Adipocyte (in vitro differentiated cells): Measurements from ENCODE around the gene NSG1.

Experiments
- DNase-seq: peaks from one replicate; pipeline ENCODE4 v3.0.0-alpha.2; 2015; ENCODE audit warnings: low read depth
- H3K27me3 ChIP-seq: replicated peaks from 2 replicates; pipeline ENCODE4 v1.7.0; 2013; ENCODE audit warnings: mild to moderate bottlenecking, low read length, moderate library complexity; ENCODE audit not compliant: control insufficient read depth, insufficient read depth
- H3K36me3 ChIP-seq: 2 replicates; pipeline ENCODE4 v1.7.0; 2013; ENCODE audit warnings: low read length, mild to moderate bottlenecking, moderate library complexity; ENCODE audit not compliant: control insufficient read depth, insufficient read depth, severe bottlenecking
- H3K4me1 ChIP-seq: 2 replicates; pipeline ENCODE4 v1.7.0; 2013; ENCODE audit warnings: mild to moderate bottlenecking, low read length, moderate library complexity; ENCODE audit not compliant: control insufficient read depth, insufficient read depth
- H3K4me3 ChIP-seq: 2 replicates; pipeline ENCODE4 v1.7.0; 2013; ENCODE audit warnings: mild to moderate bottlenecking, low read length, moderate library complexity
- H3K9ac ChIP-seq: 2 replicates; pipeline ENCODE4 v1.7.0; 2013; ENCODE audit warnings: mild to moderate bottlenecking, low read length, moderate library complexity
- H3K9me3 ChIP-seq: 2 replicates; pipeline ENCODE4 v1.7.0; 2013; ENCODE audit warnings: mild to moderate bottlenecking, low read length, moderate library complexity; ENCODE audit not compliant: control insufficient read depth

The NSG1 gene

DNA sequence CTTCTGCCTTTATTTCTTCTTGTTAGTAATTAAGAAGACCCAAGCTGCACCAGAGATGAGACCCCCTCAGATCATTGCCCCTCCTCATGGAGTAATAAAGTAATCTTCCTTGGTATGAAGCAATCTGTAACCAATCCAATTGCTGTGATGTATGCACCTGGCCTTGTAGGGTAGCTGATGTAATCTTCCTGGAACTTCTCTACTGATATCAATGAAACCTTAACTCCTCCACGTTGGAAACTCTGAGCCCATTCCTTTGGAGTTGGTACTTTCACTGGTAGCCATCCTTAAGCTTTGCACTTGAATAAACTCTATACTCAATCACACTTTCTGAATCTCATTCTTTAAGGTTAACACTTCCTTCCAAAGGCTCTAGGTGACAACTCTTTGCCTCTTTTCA lies 31.6 kb upstream of the NSG1 start:
- peaks cover 46% of the 10 kb centered on the region for H3K27me3 ChIP-seq
- H3K4me3 ChIP-seq, result no peak overlapping the region
- H3K9ac ChIP-seq, result no peak overlapping the region
- no peaks in the 10 kb centered on the region for H3K4me1 ChIP-seq
- H3K9me3 ChIP-seq, result peaks cover 5% of the 10 kb centered on the region
- H3K36me3 ChIP-seq, result no peaks in the 10 kb centered on the region
- no peak for DNase-seq

DNA sequence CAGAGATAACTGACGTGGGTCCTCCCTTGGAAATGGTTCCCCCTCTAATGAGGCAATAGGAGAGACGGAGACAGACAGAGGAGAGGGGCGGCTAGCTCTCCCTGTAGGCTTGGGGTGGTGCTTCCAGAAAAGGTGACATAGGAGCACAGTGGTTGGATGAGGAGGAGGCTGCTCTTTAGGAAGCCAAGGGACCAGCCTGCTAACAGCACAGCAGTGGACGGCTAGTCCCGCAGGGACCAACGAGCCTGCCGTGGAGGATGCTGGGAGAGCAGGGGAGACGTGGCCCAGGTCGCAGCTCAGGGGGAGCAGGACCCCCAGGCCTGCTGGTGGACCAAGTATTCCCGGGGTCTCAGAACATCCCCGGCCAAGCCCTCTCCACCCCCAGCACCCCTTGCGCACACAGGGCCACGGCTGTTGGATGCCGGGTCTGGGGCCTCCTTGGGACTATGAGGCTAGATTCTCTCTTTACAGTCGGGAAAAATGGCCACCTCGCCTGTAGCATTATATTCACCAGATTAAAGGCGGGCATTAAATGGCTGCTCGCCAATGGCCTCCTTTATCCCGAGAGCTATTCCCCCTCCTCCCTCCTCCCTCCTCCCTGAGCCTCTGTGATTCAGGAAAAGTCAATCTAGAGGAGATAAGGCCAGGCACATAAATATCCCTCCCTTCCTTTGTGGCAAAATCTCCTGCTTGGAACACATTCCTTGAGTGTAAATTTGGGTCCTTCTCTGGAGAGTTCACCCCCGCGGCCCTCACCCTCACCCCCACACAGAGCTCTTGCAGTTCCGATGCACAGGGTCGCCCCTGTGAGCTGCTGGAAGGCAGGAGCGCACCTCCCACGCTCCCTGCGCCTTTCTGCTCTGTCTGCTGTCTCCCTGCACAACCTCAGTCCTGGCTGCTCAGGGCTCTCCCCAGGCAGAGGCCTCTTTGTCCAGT lies 30.5 kb upstream of the NSG1 start:
- no peak for DNase-seq
- peaks cover 5% of the 10 kb centered on the region for H3K9me3 ChIP-seq
- H3K27me3 ChIP-seq, result peaks cover 55% of the 10 kb centered on the region
- H3K36me3 ChIP-seq, result no peaks in the 10 kb centered on the region
- no peaks in the 10 kb centered on the region for H3K4me1 ChIP-seq
- H3K4me3 ChIP-seq, result no peak overlapping the region
- H3K9ac ChIP-seq, result no peak overlapping the region

DNA sequence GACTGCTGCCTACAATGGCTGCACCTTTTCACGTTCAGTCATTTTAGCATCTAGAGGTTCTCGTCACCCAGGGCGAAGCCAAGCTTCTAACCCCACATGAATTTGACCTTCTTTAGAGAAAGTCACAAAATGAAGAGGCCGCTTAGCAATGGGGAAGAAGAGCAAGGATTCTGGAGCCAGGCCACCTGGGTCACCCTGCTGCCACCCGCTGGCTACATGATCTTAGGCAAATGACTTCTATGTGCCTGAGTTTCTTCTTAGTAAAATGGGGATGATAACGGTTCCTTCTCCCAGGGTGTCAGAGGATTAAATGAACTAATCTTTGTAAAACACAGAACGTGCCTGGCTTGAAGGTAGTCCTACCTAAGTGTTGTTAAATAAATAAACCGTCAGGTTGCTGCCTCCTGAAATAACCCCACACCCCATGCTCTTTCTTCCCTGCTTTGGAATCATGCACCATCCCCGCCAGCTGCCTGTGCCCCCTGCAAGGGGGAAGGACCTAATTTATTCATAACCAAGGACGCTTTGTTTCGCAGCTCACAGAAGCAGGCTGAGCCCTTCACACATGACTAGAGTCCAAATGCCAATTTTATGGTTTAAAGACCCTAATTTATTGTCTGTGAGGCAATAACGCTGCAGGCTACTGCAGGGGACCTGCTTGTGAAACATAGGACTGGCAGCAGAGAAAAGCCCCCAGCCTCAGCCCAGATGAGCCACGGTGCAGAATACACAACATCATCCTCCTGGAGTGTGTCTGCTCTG lies 28.6 kb upstream of the NSG1 start:
- peaks cover 5% of the 10 kb centered on the region for H3K9me3 ChIP-seq
- H3K4me1 ChIP-seq, result no peaks in the 10 kb centered on the region
- H3K9ac ChIP-seq, result no peak overlapping the region
- DNase-seq, result no peak
- peaks cover 63% of the 10 kb centered on the region for H3K27me3 ChIP-seq
- no peaks in the 10 kb centered on the region for H3K36me3 ChIP-seq
- no peak overlapping the region for H3K4me3 ChIP-seq

DNA sequence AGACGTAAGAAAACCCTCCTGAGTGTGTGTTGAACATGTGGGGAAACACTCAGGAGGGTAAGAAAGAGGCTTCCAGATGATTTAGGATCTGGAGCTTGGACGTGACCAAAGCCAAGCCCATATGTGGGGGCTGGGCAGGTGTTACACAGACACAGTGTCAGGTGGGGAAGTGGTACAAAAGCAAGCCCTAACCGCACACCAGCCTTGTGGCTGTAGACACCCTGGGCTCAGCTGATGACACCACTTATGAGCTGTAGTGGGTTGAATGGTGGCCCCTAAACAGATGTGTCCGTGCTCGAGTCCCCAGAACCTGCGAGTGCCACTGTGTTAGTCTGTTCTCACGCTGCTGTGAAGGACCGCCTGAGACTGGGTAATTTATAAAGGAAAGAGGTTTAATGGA lies 25.0 kb upstream of the NSG1 start:
- DNase-seq, result no peak
- H3K4me1 ChIP-seq, result no peaks in the 10 kb centered on the region
- H3K4me3 ChIP-seq, result no peak overlapping the region
- peaks cover 69% of the 10 kb centered on the region for H3K27me3 ChIP-seq
- no peak overlapping the region for H3K9ac ChIP-seq
- no peaks in the 10 kb centered on the region for H3K36me3 ChIP-seq
- H3K9me3 ChIP-seq, result peaks cover 6% of the 10 kb centered on the region

DNA sequence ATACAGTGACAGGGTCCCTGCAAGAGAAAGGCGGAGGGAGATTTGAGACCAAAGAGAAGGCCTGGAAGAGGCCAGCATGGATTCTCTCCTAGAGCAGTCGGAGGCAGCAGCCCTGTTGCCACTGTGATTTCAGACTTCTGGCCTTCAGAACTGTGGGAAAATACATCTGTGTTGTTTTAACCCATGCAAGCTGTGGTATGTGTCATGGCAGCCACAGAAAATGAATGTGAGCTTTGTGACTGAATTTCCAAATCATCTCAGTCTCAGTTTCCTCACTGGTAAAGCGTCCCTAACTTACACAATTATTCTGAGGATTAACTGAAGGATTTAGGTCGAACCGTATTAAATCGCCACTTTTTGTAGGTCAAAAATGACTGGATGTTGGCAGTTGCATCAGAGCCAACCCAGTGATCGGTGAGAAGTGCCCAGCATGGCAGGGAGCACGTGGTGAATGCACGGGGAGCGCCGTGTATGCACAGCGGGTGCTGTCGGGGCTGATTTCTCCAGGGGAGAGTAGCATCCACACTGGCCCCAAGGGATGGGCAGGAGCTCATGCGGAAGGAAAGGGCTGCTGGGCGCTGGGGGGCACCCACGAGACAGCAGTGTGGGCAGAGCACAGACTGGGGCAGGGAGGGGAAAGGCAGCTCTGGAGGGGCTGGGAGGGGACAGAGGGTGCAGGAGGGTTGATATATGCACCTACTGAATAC lies 23.8 kb upstream of the NSG1 start:
- H3K36me3 ChIP-seq, result no peaks in the 10 kb centered on the region
- peaks cover 62% of the 10 kb centered on the region for H3K27me3 ChIP-seq
- H3K4me1 ChIP-seq, result no peaks in the 10 kb centered on the region
- H3K9ac ChIP-seq, result no peak overlapping the region
- peak; percentile 7 for DNase-seq
- no peak overlapping the region for H3K4me3 ChIP-seq
- peaks cover 6% of the 10 kb centered on the region for H3K9me3 ChIP-seq

DNA sequence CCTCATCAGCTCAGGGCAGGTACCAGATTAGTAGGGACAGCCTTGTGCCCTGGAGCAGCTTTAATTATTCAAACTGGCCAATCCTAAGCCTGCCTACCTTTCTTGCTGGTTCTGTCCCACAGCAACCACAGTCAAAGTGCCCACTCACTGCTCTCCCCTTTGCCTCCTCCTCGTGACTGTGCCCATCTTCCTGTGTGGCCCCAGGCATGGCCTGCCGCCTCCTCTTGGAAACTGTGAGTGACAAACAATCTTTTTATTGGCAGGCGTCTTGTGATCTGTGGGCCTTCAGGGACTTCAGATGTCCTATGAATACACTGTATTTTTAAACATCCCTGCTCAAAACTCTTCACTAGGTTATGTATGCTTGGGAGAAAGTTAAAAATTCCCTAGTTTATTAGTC lies 22.8 kb upstream of the NSG1 start:
- no peak for DNase-seq
- H3K4me1 ChIP-seq, result no peaks in the 10 kb centered on the region
- no peak overlapping the region for H3K4me3 ChIP-seq
- H3K9me3 ChIP-seq, result peaks cover 6% of the 10 kb centered on the region
- no peak overlapping the region for H3K9ac ChIP-seq
- peaks cover 58% of the 10 kb centered on the region for H3K27me3 ChIP-seq
- no peaks in the 10 kb centered on the region for H3K36me3 ChIP-seq

DNA sequence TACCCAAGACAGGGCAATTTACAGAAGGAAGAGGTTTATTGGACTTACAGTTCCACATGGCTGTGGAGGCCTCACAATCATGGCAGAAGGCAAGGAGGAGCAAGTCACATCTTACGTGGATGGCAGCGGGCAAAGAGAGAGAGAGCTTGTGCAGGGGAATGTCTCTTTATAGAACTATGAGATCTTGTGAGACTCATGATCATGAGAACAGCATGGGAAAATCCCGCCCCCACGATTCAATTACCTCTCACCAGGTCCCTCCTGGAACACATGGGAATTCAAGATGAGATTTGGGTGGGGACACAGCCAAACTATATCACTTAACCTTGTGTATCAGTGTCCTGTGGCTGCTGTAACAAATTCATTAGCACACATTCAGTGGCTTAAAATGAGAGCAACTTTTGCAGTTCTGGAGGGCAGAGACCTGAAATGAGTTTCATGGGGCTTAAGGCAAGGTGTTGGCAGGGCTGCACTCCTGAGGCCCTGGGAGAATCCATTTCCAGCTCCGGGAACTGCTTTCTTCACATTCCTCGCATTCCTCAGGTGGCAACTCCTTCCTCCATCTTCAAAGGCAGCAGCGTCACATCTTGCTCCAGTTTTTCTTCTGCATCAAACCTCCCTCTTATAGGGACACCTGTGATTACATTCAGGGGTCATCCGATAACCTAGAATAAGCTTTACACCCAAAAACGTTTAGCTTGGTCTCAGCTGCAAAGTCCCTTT lies 22.3 kb upstream of the NSG1 start:
- DNase-seq, result no peak
- Histone ChIP-seq H3K4me1 (no peaks in the 10 kb centered on the region), H3K9ac (no peak overlapping the region), H3K36me3 (no peaks in the 10 kb centered on the region), H3K27me3 (peaks cover 58% of the 10 kb centered on the region), H3K9me3 (peaks cover 6% of the 10 kb centered on the region), H3K4me3 (no peak overlapping the region)

DNA sequence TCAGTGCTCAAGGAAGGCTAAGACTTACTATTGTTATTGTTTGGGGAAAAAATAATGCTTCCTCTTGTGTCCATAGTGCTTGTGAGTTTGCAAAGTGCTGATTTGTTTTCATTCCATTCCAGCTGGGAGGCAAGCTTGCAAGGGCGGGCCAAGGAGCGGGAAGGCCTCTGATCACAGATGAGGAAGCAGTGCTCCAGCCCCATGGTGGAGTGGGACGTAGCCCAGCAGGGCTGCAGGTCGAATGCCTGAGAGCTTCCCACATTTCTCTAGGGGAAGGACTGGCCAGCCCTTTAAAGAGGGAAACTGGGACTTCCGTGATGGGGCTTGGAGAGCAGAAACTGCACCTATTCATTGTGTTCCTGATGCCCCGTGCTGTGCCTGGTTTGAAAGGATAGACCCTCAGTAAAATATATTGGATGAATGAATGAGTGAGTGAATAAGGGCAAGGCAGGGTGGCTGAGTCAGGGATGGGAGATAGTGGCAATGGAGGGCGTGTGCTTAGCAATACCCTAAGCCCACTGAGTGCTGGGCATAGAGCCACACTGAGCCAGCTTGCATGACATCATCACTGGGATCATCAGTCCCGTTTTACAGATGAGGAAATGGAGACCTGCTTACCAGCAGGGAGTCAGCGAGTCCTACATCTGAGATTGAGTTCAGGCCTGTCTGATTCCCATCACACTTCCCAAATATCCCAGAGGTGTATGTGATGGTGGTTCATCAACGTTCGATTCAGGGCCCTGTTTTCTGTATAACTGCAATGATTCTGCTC lies 17.9 kb upstream of the NSG1 start:
- no peak for DNase-seq
- peaks cover 6% of the 10 kb centered on the region for H3K9me3 ChIP-seq
- peaks cover 55% of the 10 kb centered on the region for H3K27me3 ChIP-seq
- H3K4me1 ChIP-seq, result no peaks in the 10 kb centered on the region
- no peaks in the 10 kb centered on the region for H3K36me3 ChIP-seq
- H3K9ac ChIP-seq, result no peak overlapping the region
- H3K4me3 ChIP-seq, result no peak overlapping the region

DNA sequence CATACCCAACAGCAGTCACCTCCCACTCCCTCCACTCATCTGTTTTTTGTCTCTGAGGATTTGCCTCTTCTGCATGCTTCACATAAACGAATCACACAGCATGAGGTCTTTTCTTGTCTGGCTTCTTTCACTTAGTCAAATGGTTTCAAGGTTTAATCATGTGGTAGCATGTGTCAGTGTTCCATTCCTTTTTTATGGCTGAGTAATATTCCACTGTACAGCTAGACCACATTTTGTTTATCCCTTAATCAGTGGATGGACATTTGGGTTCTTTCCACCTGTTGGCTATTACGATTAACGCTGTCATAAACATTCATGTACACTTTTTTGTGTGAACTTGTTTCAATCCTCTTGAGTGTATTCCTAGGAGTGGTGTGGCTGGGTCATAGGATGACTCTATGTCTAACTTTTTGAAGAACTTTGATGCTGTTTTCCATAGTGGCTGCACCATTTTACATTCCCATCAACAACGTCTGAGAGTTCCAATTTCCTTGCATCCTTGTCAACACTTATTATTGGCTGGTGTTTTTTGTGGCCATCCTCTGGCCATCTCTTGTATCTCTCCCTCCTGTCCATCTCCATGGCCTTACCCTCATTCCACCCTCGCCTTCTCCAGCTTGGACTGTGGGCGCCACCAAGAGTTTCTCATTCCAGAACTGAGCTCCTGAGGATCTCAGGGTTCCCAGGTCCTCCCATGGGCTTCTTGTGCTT lies 12.4 kb upstream of the NSG1 start:
- Histone ChIP-seq H3K4me1 (no peaks in the 10 kb centered on the region), H3K9ac (no peak overlapping the region), H3K27me3 (peaks cover 53% of the 10 kb centered on the region), H3K36me3 (no peaks in the 10 kb centered on the region), H3K9me3 (peaks cover 12% of the 10 kb centered on the region), H3K4me3 (no peak overlapping the region)
- no peak for DNase-seq

DNA sequence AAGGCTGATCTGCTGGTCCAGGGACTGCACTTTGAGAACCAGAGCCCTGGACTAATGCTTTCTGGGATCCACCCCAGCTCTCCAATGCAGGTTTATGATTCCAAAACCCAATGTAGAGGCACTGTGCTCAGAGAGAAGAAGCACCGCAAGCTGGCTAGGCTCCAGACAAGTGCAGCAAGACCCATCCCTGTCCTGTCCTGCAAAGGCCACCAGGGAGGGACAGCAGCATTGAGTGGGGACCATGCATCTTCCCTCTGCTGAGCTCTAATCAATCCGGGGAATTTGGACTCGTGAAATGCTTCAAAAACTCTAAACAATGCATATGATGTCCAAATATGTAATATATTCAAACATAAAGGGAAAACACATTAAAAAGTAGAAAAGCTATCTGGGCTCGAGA lies 10.8 kb upstream of the NSG1 start:
- no peak overlapping the region for H3K4me3 ChIP-seq
- H3K4me1 ChIP-seq, result no peaks in the 10 kb centered on the region
- no peak for DNase-seq
- H3K36me3 ChIP-seq, result no peaks in the 10 kb centered on the region
- H3K9ac ChIP-seq, result no peak overlapping the region
- H3K9me3 ChIP-seq, result peaks cover 12% of the 10 kb centered on the region
- H3K27me3 ChIP-seq, result peaks cover 59% of the 10 kb centered on the region
